Stimulated activated naive B cell treated with anti-CD40 and anti-IgM and Interleukin-4, amounts not matched to agents 10 μg/mL and 1 μg/mL and 100 μg/mL, for 72 hours (primary cell): ENCODE data around the gene NCOA7.

ENCODE experiments used
- ATAC-seq, 2 donors: fragments of 150-1000 bp; cut with Tn5 transposase; replicated peaks; 2 replicates each; pipeline ENCODE4 v1.10.0; 2021; ENCODE audit warnings: moderate library complexity in 1 of 2
- DNase-seq: peaks from one replicate; pipeline ENCODE4 v3.0.0; 2021
- H3K27ac Mint-ChIP-seq: one replicate; pipeline ENCODE4 v1.8.0; 2022; ENCODE audit warnings: mild to moderate bottlenecking, mixed read lengths
- H3K27me3 Mint-ChIP-seq, 2 donors: one replicate each; pipeline ENCODE4 v1.8.0; 2022; ENCODE audit warnings: mixed read lengths in 2 of 2
- H3K36me3 Mint-ChIP-seq, 2 donors: one replicate each; pipeline ENCODE4 v1.8.0; 2022; ENCODE audit warnings: mixed read lengths in 2 of 2, mild to moderate bottlenecking in 1 of 2
- H3K4me1 Mint-ChIP-seq, 2 donors: one replicate each; pipeline ENCODE4 v1.8.0; 2022; ENCODE audit warnings: mixed read lengths in 2 of 2, mild to moderate bottlenecking in 1 of 2
- H3K4me3 Mint-ChIP-seq, 2 donors: one replicate each; pipeline ENCODE4 v1.8.0; 2022; ENCODE audit warnings: mild to moderate bottlenecking in 2 of 2, mixed read lengths in 2 of 2, moderate library complexity in 1 of 2
- H3K9me3 Mint-ChIP-seq, 2 donors: one replicate each; pipeline ENCODE4 v1.8.0; 2022; ENCODE audit warnings: mixed read lengths in 2 of 2, mild to moderate bottlenecking in 1 of 2

The NCOA7 gene

GRCh38 chr6:125821825-125822281 is 31.1 kb downstream of the NCOA7 start:
- no peaks in the 10 kb centered on the region for H3K9me3 Mint-ChIP-seq
- H3K27ac Mint-ChIP-seq = no peak overlapping the region
- H3K4me3 Mint-ChIP-seq = no peak overlapping the region
- DNase-seq = no peak
- no peak for ATAC-seq
- peaks cover 10 to 30% of the 10 kb centered on the region in 2 donors for H3K36me3 Mint-ChIP-seq
- H3K27me3 Mint-ChIP-seq = no peaks in the 10 kb centered on the region
- H3K4me1 Mint-ChIP-seq = peaks cover 13 to 17% of the 10 kb centered on the region in 2 donors

GRCh38 chr6:125823180-125823579 is 32.4 kb downstream of the NCOA7 start:
- no peak for ATAC-seq
- Mint-ChIP-seq H3K36me3 (peaks cover 11 to 25% of the 10 kb centered on the region in 2 donors), H3K27ac (no peak overlapping the region), H3K4me3 (no peak overlapping the region), H3K27me3 (no peaks in the 10 kb centered on the region), H3K9me3 (no peaks in the 10 kb centered on the region), H3K4me1 (peaks cover 17 to 21% of the 10 kb centered on the region in 2 donors)
- no peak for DNase-seq

GRCh38 chr6:125824946-125825771 is 34.4 kb downstream of the NCOA7 start:
- DNase-seq (no peak), ATAC-seq (no peak)
- Mint-ChIP-seq H3K27me3 (no peaks in the 10 kb centered on the region), H3K4me3 (no peak overlapping the region), H3K36me3 (peaks cover 7 to 16% of the 10 kb centered on the region in 2 donors), H3K4me1 (peaks cover 13 to 15% of the 10 kb centered on the region in 2 donors), H3K27ac (no peak overlapping the region), H3K9me3 (no peaks in the 10 kb centered on the region)

GRCh38 chr6:125826695-125827463 is 36.1 kb downstream of the NCOA7 start:
- H3K27me3 Mint-ChIP-seq = no peaks in the 10 kb centered on the region
- ATAC-seq (no peak), DNase-seq (no peak)
- H3K9me3 Mint-ChIP-seq = no peaks in the 10 kb centered on the region
- H3K4me1 Mint-ChIP-seq = peaks cover 16 to 22% of the 10 kb centered on the region in 2 donors
- peaks cover 2 to 9% of the 10 kb centered on the region in 2 donors for H3K36me3 Mint-ChIP-seq
- H3K27ac Mint-ChIP-seq = no peak overlapping the region
- no peak overlapping the region for H3K4me3 Mint-ChIP-seq

DNA sequence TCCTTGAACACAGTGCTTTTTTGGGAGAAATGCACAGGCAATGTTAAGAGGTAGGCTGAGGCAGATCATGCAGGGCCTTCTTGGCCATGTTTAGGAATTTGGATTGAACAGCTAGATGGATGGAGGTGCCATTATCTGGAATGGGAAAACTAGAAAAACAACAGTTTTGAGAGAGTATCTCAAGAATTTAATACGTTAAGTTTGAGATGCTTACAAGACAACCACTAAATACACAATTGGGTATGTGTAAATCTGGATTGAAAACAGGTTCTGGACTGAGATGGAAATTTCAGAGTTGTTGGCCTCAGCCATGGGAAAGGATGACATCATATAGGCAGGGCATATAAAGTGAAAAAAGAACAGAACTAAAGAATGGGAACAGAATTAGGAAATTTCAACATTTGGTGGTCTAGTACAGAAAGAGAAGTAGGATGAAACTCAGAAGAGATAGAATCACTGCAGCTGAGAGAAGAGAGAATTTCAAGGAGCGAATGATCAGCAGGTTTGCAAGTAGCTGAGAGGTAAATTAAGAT is 37.1 kb downstream of the NCOA7 start:
- H3K4me3 Mint-ChIP-seq = no peak overlapping the region
- DNase-seq (no peak), ATAC-seq (no peak)
- H3K27me3 Mint-ChIP-seq = no peaks in the 10 kb centered on the region
- H3K36me3 Mint-ChIP-seq = peaks cover 2 to 9% of the 10 kb centered on the region in 2 donors
- H3K4me1 Mint-ChIP-seq = peaks cover 18 to 25% of the 10 kb centered on the region in 2 donors
- no peaks in the 10 kb centered on the region for H3K9me3 Mint-ChIP-seq
- H3K27ac Mint-ChIP-seq = no peak overlapping the region

DNA sequence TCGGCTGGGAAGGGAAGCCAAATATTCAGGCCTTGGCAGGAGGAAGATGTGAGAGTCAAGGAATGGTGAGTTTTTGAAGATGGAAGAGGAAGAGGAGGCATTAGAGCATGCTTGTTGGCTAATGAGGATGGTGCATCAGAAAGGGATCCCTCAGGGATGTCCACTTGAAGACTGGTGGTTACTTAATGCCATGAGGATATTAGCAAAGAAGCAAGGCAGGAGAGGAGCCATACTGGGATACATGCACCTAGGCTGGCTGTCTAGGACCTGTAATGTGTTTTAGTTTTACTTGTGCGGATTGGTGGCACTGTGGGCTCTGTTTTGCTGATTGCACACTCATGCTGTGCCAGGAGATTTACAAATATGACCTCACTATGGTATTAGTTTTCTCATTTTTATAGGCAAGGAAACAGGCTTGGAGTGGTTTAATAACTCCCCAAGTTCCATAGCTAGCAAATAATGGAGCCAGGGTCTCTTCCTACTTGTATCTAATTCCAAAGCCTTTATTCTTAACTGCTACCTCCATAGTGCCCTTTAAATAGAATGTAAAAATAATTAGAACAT is 37.8 kb downstream of the NCOA7 start:
- Mint-ChIP-seq H3K27ac (no peak overlapping the region), H3K9me3 (no peaks in the 10 kb centered on the region), H3K4me3 (no peak overlapping the region), H3K27me3 (no peaks in the 10 kb centered on the region), H3K4me1 (peaks cover 21 to 32% of the 10 kb centered on the region in 2 donors), H3K36me3 (peaks cover 7 to 9% of the 10 kb centered on the region in 2 donors)
- ATAC-seq (no peak), DNase-seq (no peak)

DNA sequence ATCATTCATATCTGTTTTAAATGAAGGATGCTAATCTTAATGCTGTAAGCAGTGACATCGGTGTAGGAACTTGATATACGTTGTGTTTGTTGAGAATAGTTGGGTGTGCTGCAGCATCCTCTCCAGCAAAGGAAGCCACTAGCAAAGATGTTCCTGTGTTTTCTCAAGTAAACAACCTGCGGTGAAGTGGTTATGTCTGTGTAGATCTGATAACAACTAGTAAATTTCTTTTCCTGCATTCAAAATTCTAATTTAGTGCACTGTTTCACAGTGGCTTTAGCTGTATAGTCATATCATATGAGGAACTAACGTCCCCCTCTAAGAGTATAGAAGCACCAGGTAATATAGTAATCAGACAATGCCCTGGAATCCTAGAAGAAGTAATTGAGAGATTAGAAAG is 38.7 kb downstream of the NCOA7 start:
- Mint-ChIP-seq H3K27ac (no peak overlapping the region), H3K4me1 (peaks cover 23 to 35% of the 10 kb centered on the region in 2 donors), H3K4me3 (no peak overlapping the region), H3K9me3 (no peaks in the 10 kb centered on the region), H3K36me3 (peaks cover 7 to 9% of the 10 kb centered on the region in 2 donors), H3K27me3 (no peaks in the 10 kb centered on the region)
- peak; percentile 69 to 84 for ATAC-seq
- no peak for DNase-seq

DNA sequence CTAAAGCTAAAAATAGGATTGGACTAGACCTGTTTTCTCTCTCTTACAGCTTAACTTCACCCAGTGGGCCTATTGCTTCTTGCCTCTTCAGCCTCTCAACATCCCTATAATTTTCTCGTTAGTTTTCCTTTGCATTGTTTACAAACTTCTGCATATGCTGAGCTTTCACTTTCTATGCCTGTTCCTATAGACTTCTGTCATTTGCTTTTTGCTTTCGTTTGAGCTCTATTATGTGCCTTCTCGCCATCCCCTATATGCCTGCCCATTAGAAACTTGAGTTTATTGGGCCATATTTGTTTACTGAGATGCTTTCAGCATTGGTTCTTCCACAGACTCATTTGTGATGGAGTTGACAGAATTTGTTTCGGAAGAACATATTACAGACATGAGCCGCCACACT is 40.9 kb downstream of the NCOA7 start:
- ATAC-seq = peak in 1 of 2 donors; percentile 31
- peaks cover 23 to 34% of the 10 kb centered on the region in 2 donors for H3K4me1 Mint-ChIP-seq

DNA sequence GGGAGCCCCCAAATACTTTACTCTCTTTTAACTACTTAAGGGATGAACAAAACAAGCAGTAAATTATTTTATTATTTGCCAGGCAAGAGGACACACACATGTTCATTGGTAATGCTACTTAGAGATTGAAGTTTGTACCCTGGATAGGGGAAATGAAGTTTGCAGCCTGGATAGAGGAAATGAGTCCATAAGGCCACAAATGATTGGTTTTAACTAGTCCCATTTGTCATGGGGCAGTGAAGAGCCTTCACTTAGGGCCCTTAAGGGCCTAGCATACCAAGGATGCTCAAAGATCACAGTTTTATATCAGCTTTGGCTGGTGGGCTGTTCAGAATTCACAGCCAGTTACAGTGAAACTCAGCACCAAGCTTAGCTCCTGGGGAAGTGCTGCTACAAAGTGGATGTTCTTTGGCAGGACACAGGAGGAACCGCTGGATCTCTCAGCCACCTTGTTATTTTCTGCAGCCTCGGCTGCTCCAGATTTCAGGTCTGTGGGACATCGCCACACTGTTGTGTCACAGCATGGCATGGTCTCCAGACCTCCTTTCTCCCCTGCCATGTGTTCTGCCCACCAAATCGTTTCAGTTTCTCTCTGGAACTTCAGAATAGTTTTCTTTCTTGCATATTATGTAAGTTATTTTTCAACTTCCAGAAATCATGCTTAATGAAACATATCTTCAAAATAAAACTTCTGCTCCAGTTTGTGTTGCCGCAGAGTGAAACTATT is 41.8 kb downstream of the NCOA7 start:
- Mint-ChIP-seq H3K27me3 (no peaks in the 10 kb centered on the region), H3K27ac (no peak overlapping the region), H3K9me3 (peaks cover 3 to 5% of the 10 kb centered on the region in 2 donors), H3K36me3 (peaks cover 5 to 7% of the 10 kb centered on the region in 2 donors), H3K4me1 (peaks cover 22 to 29% of the 10 kb centered on the region in 2 donors), H3K4me3 (no peak overlapping the region)
- no peak for DNase-seq
- no peak for ATAC-seq

More for the DNA sequence above, 40.9 kb downstream of the NCOA7 start:
- Mint-ChIP-seq H3K27ac (no peak overlapping the region), H3K4me3 (peak overlapping the region in 1 of 2 donors; percentile 1), H3K9me3 (no peaks in the 10 kb centered on the region), H3K27me3 (no peaks in the 10 kb centered on the region), H3K36me3 (peaks cover 7% of the 10 kb centered on the region in 2 donors)
- DNase-seq = no peak

GRCh38 chr6:125834348-125834747 is 43.6 kb downstream of the NCOA7 start:
- Mint-ChIP-seq H3K4me1 (peaks cover 26 to 42% of the 10 kb centered on the region in 2 donors), H3K9me3 (peaks cover 3 to 7% of the 10 kb centered on the region in 2 donors), H3K27me3 (no peaks in the 10 kb centered on the region), H3K27ac (no peak overlapping the region), H3K36me3 (peaks cover 11 to 18% of the 10 kb centered on the region in 2 donors), H3K4me3 (no peak overlapping the region)
- no peak for ATAC-seq
- no peak for DNase-seq

- no peak for DNase-seq
- Mint-ChIP-seq H3K27me3 (no peaks in the 10 kb centered on the region), H3K9me3 (peaks cover 3 to 7% of the 10 kb centered on the region in 2 donors), H3K36me3 (peaks cover 11 to 18% of the 10 kb centered on the region in 2 donors), H3K27ac (no peak overlapping the region), H3K4me3 (no peak overlapping the region), H3K4me1 (peaks cover 23 to 40% of the 10 kb centered on the region in 2 donors)
- no peak for ATAC-seq
Measured at GRCh38 chr6:125835221-125835744, 44.5 kb downstream of the NCOA7 start.

- Mint-ChIP-seq H3K36me3 (peaks cover 11 to 18% of the 10 kb centered on the region in 2 donors), H3K27ac (no peak overlapping the region)
- DNase-seq = no peak
Measured at GRCh38 chr6:125836466-125836865, 45.7 kb downstream of the NCOA7 start.

DNA sequence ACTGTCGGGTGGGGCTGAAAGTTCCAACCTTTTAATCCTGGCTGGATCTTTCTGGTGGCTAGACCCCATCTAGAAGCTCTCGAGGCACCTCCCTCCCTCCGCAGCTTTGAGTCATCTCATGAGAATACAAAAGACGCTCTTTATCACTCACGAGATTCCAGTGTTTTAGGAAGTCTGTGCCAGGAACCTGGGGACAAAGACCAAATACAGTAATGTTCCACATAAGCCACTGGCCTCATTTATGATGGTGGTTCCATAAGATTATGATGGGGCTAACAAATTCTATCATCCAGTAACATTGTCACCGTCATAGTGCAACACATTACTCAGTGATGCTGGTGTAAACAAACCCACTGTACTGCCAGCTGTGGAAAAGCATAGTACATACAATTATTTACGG is 48.7 kb downstream of the NCOA7 start:
- no peak overlapping the region for H3K4me3 Mint-ChIP-seq
- H3K27ac Mint-ChIP-seq = no peak overlapping the region
- no peaks in the 10 kb centered on the region for H3K27me3 Mint-ChIP-seq
- H3K4me1 Mint-ChIP-seq = peaks cover 17 to 26% of the 10 kb centered on the region in 2 donors
- ATAC-seq (no peak), DNase-seq (no peak)
- peaks cover 6 to 18% of the 10 kb centered on the region in 2 donors for H3K36me3 Mint-ChIP-seq
- peaks cover 3 to 7% of the 10 kb centered on the region in 2 donors for H3K9me3 Mint-ChIP-seq

More at GRCh38 chr6:125836466-125836865, 45.7 kb downstream of the NCOA7 start:
- Mint-ChIP-seq H3K4me3 (no peak overlapping the region), H3K9me3 (peaks cover 3 to 7% of the 10 kb centered on the region in 2 donors), H3K4me1 (peaks cover 23 to 37% of the 10 kb centered on the region in 2 donors), H3K27me3 (no peaks in the 10 kb centered on the region)
- no peak for ATAC-seq
